Neutrophil (primary cell): ENCODE results near the gene ZFP69B.

ENCODE experiments used
- H3K27ac ChIP-seq: fragments of 200-600 bp; sonication (generic); 2 replicates; pipeline ENCODE4 v1.5.1; 2016; ENCODE audit warnings: mild to moderate bottlenecking, moderate library complexity
- H3K27me3 ChIP-seq: fragments of 200-600 bp; sonication (generic); 2 replicates; pipeline ENCODE4 v1.6.0; 2016; ENCODE audit warnings: mild to moderate bottlenecking
- H3K36me3 ChIP-seq: fragments of 200-600 bp; sonication (generic); 2 replicates; pipeline ENCODE4 v1.5.1; 2017
- H3K4me1 ChIP-seq, 2 experiments: fragments of 200-600 bp in 1 of 2; sonication (generic) in 1 of 2; 1 replicate in 1 of 2; 2 replicates in 1 of 2; pipeline versions ENCODE4 v1.5.1 to v1.6.1; 2013 to 2016; ENCODE audit warnings: low read depth in 1 of 2, low read length in 1 of 2, mild to moderate bottlenecking in 1 of 2, moderate library complexity in 1 of 2; ENCODE audit not compliant: control insufficient read depth in 1 of 2, insufficient read depth in 1 of 2
- H3K4me3 ChIP-seq, 2 experiments: fragments of 200-600 bp in 1 of 2; sonication (generic) in 1 of 2; 1 replicate in 1 of 2; 2 replicates in 1 of 2; pipeline ENCODE4 v1.5.1; 2013 to 2016; ENCODE audit warnings: low read depth in 1 of 2, low read length in 1 of 2, mild to moderate bottlenecking in 1 of 2, moderate library complexity in 1 of 2
- H3K9me3 ChIP-seq: fragments of 200-600 bp; sonication (generic); 2 replicates; pipeline ENCODE4 v1.5.1; 2016
- CTCF ChIP-seq: fragments of 200-600 bp; sonication (generic); IDR thresholded peaks from 2 replicates; pipeline ENCODE4 v1.5.1; 2016; ENCODE audit warnings: antibody characterized with exemption

Gene ZFP69B

GRCh38 chr1:40438391-40439015 lies 11.8 kb upstream of the ZFP69B start:
- Histone ChIP-seq H3K36me3 (no peaks in the 10 kb centered on the region), H3K27ac (no peak overlapping the region), H3K9me3 (no peaks in the 10 kb centered on the region), H3K4me1 (no peaks in the 10 kb centered on the region), H3K27me3 (no peaks in the 10 kb centered on the region), H3K4me3 (no peak overlapping the region)
- TF ChIP-seq CTCF, result no peak

DNA sequence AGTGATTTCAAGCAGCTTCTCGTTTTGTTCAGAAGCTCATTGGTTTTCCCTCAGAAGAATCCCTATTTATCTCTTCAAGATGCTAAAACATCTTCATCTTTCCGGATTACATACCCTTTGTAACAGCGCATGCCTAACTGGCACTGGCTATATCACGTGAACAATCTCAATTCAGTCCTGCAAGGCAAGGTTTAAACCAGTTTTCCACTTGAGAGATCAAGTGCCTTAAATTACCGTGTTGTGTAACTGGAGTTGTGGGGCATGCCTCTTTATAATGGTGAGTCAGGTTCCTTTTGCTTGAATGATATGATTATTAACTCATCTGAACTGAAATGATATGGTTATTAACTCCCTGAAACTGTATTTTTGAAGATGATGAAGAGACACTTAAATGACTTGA lies 11.0 kb upstream of the ZFP69B start:
- TF ChIP-seq CTCF, result no peak

GRCh38 chr1:40450495-40451237 lies 390 bp downstream of the ZFP69B start:
- Histone ChIP-seq H3K27ac (no peak overlapping the region), H3K4me1 (peaks cover 18% of the 10 kb centered on the region in 2 experiments), H3K27me3 (peaks cover 20% of the 10 kb centered on the region), H3K4me3 (peak overlapping the region; percentile 49 to 57), H3K9me3 (peaks cover 4% of the 10 kb centered on the region), H3K36me3 (no peaks in the 10 kb centered on the region)
- TF ChIP-seq CTCF, result no peak

More for the DNA sequence above, 11.0 kb upstream of the ZFP69B start:
- Histone ChIP-seq H3K4me1 (no peaks in the 10 kb centered on the region), H3K36me3 (no peaks in the 10 kb centered on the region), H3K4me3 (no peak overlapping the region), H3K9me3 (no peaks in the 10 kb centered on the region), H3K27ac (no peak overlapping the region), H3K27me3 (no peaks in the 10 kb centered on the region)

DNA sequence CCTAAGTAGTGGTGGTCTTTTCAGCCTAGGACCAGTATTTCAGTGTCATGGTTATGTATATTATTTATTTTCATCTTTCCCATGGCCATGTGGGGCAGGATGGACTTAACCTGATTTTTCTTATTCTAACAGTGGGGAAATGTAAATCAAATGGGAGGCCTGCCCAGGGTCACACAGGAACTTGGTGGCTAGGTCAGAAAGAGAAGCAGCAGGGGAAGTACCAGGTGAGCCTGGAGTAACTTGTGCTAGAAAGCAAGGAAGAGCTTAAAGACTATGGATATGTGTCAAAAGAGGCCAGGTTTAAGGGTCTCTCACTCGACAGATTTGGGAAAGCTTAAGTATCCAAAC lies 936 bp downstream of the ZFP69B start:
- no peaks in the 10 kb centered on the region for H3K36me3 ChIP-seq
- peaks cover 18% of the 10 kb centered on the region in 2 experiments for H3K4me1 ChIP-seq
- peaks cover 20% of the 10 kb centered on the region for H3K27me3 ChIP-seq
- H3K27ac ChIP-seq, result no peak overlapping the region
- H3K4me3 ChIP-seq, result no peak overlapping the region
- peaks cover 4% of the 10 kb centered on the region for H3K9me3 ChIP-seq
- TF ChIP-seq CTCF, result no peak

DNA sequence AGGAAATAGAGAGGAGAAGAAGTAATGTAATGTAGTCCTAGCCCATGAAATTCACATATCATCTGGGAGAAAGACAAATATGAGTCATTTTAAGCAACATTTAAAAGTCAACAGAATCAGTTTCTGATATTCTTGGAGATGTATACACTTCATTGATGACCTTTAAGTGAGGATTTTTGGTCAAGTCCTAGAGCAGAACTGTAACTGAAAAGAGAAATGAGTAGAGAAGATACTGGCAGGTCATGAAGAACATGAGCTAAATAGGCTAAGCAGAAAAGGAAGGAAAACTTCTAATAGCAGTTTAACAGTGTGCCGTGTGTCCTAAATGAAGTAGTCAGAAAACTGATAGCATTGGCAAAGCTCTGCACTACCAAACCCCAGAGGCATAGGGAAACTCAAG lies 4.6 kb downstream of the ZFP69B start:
- no peak overlapping the region for H3K4me3 ChIP-seq

More for the DNA sequence above, 4.6 kb downstream of the ZFP69B start:
- Histone ChIP-seq H3K36me3 (no peaks in the 10 kb centered on the region), H3K9me3 (peaks cover 19% of the 10 kb centered on the region), H3K4me1 (peaks cover 10 to 12% of the 10 kb centered on the region in 2 experiments), H3K27me3 (peaks cover 12% of the 10 kb centered on the region), H3K27ac (no peak overlapping the region)
- TF ChIP-seq CTCF, result no peak
